MM.1S (cell line): ENCODE results near the gene ADAMTS17.

Source experiments
- DNase-seq: peaks from one replicate; pipeline ENCODE4 v3.0.0-alpha.2; 2015
- H2AFZ ChIP-seq: fragments of 300-600 bp; sonication (generic); 2 replicates; pipeline ENCODE4 v1.6.0; 2016; ENCODE audit warnings: antibody characterized with exemption, low read length
- H3F3A ChIP-seq: fragments of 300-600 bp; sonication (generic); 2 replicates; pipeline ENCODE4 v1.6.1; 2016; ENCODE audit warnings: mild to moderate bottlenecking, antibody characterized with exemption, low read length, moderate library complexity, mixed read lengths; ENCODE audit not compliant: insufficient read depth
- H3K27ac ChIP-seq: fragments of 300-600 bp; sonication (generic); 2 replicates; pipeline ENCODE4 v1.5.1; 2016; ENCODE audit warnings: mild to moderate bottlenecking, low read length
- H3K27me3 ChIP-seq: fragments of 300-600 bp; sonication (generic); replicated peaks from 2 replicates; pipeline ENCODE4 v1.6.0; 2016; ENCODE audit warnings: low read length; ENCODE audit not compliant: insufficient read depth
- H3K36me3 ChIP-seq: fragments of 300-600 bp; sonication (generic); replicated peaks from 2 replicates; pipeline ENCODE4 v1.6.1; 2016; ENCODE audit warnings: mild to moderate bottlenecking, low read length, mixed read lengths; ENCODE audit not compliant: insufficient read depth
- H3K4me1 ChIP-seq: fragments of 300-600 bp; sonication (generic); 2 replicates; pipeline ENCODE4 v1.6.1; 2016; ENCODE audit warnings: low read length, mixed read lengths
- H3K4me2 ChIP-seq: fragments of 300-600 bp; sonication (generic); 2 replicates; pipeline ENCODE4 v1.6.0; 2016; ENCODE audit warnings: low read depth, low read length
- H3K4me3 ChIP-seq: fragments of 300-600 bp; sonication (generic); 2 replicates; pipeline ENCODE4 v1.5.1; 2016; ENCODE audit warnings: low read length, mixed read lengths
- H3K79me2 ChIP-seq: fragments of 300-600 bp; sonication (generic); 2 replicates; pipeline ENCODE4 v1.6.1; 2016; ENCODE audit warnings: mixed run types, low read length, mixed read lengths
- H3K9ac ChIP-seq: fragments of 300-600 bp; sonication (generic); 2 replicates; pipeline ENCODE4 v1.6.1; 2016; ENCODE audit warnings: low read length, mixed read lengths
- H3K9me2 ChIP-seq: fragments of 300-600 bp; sonication (generic); replicated peaks from 2 replicates; pipeline ENCODE4 v1.6.1; 2016; ENCODE audit warnings: mild to moderate bottlenecking, low read length, mixed read lengths; ENCODE audit not compliant: insufficient read depth
- H3K9me3 ChIP-seq: fragments of 300-600 bp; sonication (generic); replicated peaks from 2 replicates; pipeline ENCODE4 v1.6.1; 2016; ENCODE audit warnings: mild to moderate bottlenecking, low read length, mixed read lengths; ENCODE audit not compliant: insufficient read depth
- H4K20me1 ChIP-seq: fragments of 300-600 bp; sonication (generic); 2 replicates; pipeline ENCODE4 v1.6.1; 2016; ENCODE audit warnings: mild to moderate bottlenecking, low read length, moderate library complexity, mixed read lengths; ENCODE audit not compliant: insufficient read depth
- EZH2 ChIP-seq: fragments of 300-600 bp; sonication (generic); optimal IDR thresholded peaks from 2 replicates; pipeline ENCODE3; 2017; ENCODE audit warnings: low read depth, mild to moderate bottlenecking, antibody characterized with exemption, low read length, mixed read lengths
- EZH2phosphoT487 ChIP-seq: fragments of 300-600 bp; sonication (generic); IDR thresholded peaks from 2 replicates; pipeline ENCODE4 v1.6.1; 2018; ENCODE audit warnings: antibody characterized with exemption, low read length
- TF ChIP-seq, protein P1 (sequence below): fragments of 300-600 bp; sonication (generic); IDR thresholded peaks from 2 replicates; pipeline ENCODE4 v1.5.1; 2016; ENCODE audit warnings: antibody characterized with exemption, low read length, mixed read lengths

ADAMTS17 gene

DNA sequence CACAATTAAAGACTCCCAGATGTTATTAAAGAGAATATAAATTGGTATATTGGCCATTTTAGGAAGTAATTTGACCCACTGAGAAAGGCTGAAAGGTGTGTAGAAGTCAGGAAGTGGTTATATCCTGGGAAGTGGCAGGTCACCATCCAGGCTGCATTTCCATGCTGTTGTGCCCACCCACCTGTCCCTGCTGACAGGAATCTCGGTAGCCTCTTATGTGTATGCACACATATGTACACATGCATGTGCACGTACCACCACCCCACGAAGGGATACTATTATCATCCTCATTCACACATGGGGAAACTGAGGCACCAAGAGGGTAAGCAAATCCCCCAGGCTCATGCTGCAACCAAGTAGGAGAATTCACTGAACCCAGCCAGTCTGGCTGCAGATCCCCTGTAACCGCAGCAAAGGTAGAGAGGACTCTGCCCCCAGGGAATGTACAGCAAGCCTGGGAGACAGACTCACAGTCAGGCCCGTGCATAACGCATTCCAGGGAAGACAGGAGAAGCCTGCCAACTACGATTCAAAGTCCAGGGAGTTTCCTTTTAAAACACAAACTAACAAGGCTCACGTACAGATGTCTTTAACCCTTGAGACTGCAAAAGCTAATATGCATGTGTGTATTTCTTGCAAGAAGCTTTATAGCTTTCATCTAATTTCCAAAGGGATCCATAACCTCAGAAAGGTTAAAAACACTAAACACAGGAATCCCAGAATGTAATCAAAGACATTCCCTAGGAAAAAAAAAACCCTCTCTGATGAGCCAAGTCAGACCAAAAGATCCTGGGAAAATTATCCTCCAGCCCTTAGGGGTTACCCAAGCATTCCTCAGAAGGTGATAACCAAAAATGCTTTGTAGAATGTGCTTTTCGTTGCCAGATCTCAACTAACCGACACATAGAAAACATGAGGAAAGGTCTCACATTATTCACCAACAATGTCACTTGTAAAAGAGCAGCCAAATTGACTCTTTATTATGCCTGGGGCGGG, 129.6 kb downstream of the ADAMTS17 start:
- Histone ChIP-seq H3K4me3 (no peak overlapping the region), H3K36me3 (no peaks in the 10 kb centered on the region), H3K9ac (no peak overlapping the region), H2AFZ (no peak overlapping the region), H3F3A (no peaks in the 10 kb centered on the region), H3K4me2 (no peak overlapping the region), H3K27me3 (no peaks in the 10 kb centered on the region), H3K27ac (no peak overlapping the region), H3K79me2 (no peaks in the 10 kb centered on the region), H3K9me3 (no peaks in the 10 kb centered on the region), H3K9me2 (no peaks in the 10 kb centered on the region), H3K4me1 (no peaks in the 10 kb centered on the region), H4K20me1 (no peaks in the 10 kb centered on the region)
- no peak for DNase-seq
- TF ChIP-seq EZH2phosphoT487 = no peak
- TF ChIP-seq, protein P1, sequence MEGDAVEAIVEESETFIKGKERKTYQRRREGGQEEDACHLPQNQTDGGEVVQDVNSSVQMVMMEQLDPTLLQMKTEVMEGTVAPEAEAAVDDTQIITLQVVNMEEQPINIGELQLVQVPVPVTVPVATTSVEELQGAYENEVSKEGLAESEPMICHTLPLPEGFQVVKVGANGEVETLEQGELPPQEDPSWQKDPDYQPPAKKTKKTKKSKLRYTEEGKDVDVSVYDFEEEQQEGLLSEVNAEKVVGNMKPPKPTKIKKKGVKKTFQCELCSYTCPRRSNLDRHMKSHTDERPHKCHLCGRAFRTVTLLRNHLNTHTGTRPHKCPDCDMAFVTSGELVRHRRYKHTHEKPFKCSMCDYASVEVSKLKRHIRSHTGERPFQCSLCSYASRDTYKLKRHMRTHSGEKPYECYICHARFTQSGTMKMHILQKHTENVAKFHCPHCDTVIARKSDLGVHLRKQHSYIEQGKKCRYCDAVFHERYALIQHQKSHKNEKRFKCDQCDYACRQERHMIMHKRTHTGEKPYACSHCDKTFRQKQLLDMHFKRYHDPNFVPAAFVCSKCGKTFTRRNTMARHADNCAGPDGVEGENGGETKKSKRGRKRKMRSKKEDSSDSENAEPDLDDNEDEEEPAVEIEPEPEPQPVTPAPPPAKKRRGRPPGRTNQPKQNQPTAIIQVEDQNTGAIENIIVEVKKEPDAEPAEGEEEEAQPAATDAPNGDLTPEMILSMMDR = no peak
- no peak for TF ChIP-seq EZH2

GRCh38 chr15:100210338-100210737, 131.4 kb downstream of the ADAMTS17 start:
- Histone ChIP-seq H3K4me2 (no peak overlapping the region), H2AFZ (no peak overlapping the region), H3K79me2 (no peaks in the 10 kb centered on the region), H3K27me3 (no peaks in the 10 kb centered on the region), H3F3A (no peaks in the 10 kb centered on the region), H3K27ac (no peak overlapping the region), H4K20me1 (no peaks in the 10 kb centered on the region), H3K36me3 (no peaks in the 10 kb centered on the region), H3K4me3 (no peak overlapping the region), H3K9ac (no peak overlapping the region), H3K9me2 (no peaks in the 10 kb centered on the region), H3K4me1 (no peaks in the 10 kb centered on the region), H3K9me3 (no peaks in the 10 kb centered on the region)
- TF ChIP-seq EZH2phosphoT487 (no peak), EZH2 (no peak)
- TF ChIP-seq, protein P1 = no peak
- DNase-seq = no peak

DNA sequence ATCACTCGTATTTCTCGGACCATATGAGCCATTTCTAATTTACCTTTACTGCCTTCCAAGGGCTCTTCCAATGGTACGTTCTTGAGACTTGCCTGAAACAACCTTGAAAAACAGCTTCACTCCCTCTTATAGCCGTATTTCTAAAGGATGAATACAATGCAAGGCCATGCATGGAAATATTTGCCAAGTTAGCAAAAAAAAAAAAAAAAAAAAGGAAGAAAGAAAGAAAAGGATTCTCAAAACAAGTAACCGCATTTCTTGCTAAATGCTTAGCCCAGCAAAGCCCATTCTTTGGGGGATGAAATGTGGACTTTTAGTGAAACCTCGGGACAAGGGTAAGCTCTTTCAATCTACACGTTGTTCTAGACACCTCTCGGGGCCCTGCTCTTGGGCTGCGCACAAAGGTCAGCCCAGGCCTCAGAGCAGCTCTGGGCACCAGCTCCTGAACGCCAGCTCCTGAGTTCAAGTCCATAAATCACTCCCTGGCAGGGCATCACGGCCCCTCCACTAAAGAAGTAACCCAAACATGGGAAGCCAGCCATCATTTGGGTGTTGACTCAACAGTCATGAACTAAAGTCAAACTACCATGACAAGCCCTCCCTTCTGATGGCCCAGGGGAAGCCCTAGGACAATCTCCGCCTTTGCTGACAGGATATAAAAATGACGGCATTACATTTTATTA, 132.7 kb downstream of the ADAMTS17 start:
- no peaks in the 10 kb centered on the region for H3K9me2 ChIP-seq
- H3K4me2 ChIP-seq = no peak overlapping the region
- H3K9me3 ChIP-seq = no peaks in the 10 kb centered on the region
- no peaks in the 10 kb centered on the region for H3K36me3 ChIP-seq
- H3K4me3 ChIP-seq = no peak overlapping the region
- no peaks in the 10 kb centered on the region for H3K4me1 ChIP-seq
- DNase-seq = no peak
- TF ChIP-seq EZH2 (no peak), EZH2phosphoT487 (no peak)
- TF ChIP-seq, protein P1 = no peak
- H3K27me3 ChIP-seq = no peaks in the 10 kb centered on the region
- H3K9ac ChIP-seq = no peak overlapping the region
- no peak overlapping the region for H2AFZ ChIP-seq
- H3K79me2 ChIP-seq = no peaks in the 10 kb centered on the region
- H4K20me1 ChIP-seq = no peaks in the 10 kb centered on the region
- H3F3A ChIP-seq = no peaks in the 10 kb centered on the region
- H3K27ac ChIP-seq = no peak overlapping the region
